ENCODE data around the gene E2F6.

GRCh38 chr2:11491348-11491933, 25.5 kb upstream of the E2F6 start:
- TF ChIP-seq, protein P1, sequence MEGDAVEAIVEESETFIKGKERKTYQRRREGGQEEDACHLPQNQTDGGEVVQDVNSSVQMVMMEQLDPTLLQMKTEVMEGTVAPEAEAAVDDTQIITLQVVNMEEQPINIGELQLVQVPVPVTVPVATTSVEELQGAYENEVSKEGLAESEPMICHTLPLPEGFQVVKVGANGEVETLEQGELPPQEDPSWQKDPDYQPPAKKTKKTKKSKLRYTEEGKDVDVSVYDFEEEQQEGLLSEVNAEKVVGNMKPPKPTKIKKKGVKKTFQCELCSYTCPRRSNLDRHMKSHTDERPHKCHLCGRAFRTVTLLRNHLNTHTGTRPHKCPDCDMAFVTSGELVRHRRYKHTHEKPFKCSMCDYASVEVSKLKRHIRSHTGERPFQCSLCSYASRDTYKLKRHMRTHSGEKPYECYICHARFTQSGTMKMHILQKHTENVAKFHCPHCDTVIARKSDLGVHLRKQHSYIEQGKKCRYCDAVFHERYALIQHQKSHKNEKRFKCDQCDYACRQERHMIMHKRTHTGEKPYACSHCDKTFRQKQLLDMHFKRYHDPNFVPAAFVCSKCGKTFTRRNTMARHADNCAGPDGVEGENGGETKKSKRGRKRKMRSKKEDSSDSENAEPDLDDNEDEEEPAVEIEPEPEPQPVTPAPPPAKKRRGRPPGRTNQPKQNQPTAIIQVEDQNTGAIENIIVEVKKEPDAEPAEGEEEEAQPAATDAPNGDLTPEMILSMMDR (IDR thresholded peaks at IDR 0.05): no peak
- TF ChIP-seq TEAD1 (CRISPR knock-in tag; IDR thresholded peaks at IDR 0.05): no peak
- no peak for TF ChIP-seq ZBTB43 (CRISPR knock-in tag; IDR thresholded peaks at IDR 0.05)
- TF ChIP-seq, protein P2, sequence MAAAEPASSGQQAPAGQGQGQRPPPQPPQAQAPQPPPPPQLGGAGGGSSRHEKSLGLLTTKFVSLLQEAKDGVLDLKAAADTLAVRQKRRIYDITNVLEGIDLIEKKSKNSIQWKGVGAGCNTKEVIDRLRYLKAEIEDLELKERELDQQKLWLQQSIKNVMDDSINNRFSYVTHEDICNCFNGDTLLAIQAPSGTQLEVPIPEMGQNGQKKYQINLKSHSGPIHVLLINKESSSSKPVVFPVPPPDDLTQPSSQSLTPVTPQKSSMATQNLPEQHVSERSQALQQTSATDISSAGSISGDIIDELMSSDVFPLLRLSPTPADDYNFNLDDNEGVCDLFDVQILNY (CRISPR knock-in tag; IDR thresholded peaks at IDR 0.05): no peak
- TF ChIP-seq NR3C1 (CRISPR knock-in tag; conservative IDR thresholded peaks at IDR 0.05; ENCODE audit: low read depth): no peak
- no peak for TF ChIP-seq CBFB (CRISPR knock-in tag; IDR thresholded peaks at IDR 0.05; ENCODE audit: low read depth)
- no peak for TF ChIP-seq RORB (CRISPR knock-in tag; IDR thresholded peaks at IDR 0.05)
- TF ChIP-seq, protein P3, sequence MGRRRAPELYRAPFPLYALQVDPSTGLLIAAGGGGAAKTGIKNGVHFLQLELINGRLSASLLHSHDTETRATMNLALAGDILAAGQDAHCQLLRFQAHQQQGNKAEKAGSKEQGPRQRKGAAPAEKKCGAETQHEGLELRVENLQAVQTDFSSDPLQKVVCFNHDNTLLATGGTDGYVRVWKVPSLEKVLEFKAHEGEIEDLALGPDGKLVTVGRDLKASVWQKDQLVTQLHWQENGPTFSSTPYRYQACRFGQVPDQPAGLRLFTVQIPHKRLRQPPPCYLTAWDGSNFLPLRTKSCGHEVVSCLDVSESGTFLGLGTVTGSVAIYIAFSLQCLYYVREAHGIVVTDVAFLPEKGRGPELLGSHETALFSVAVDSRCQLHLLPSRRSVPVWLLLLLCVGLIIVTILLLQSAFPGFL (CRISPR knock-in tag; IDR thresholded peaks at IDR 0.05; ENCODE audit: borderline replicate concordance): no peak
